ENCODE measurements around the gene RHBG. TPM values are rescaled to one million over a fixed set of nuclear protein-coding genes. Genes with fewer than 3 reads are reported as not detected.

Gene RHBG
- total RNA-seq, 1 experiment from 2014 or later: not detected

- no peak for DNase-seq
- Histone ChIP-seq H3K4me3 (no peak overlapping the region), H3K36me3 (no peaks in the 10 kb centered on the region), H3K9me3 (no peaks in the 10 kb centered on the region), H3K27me3 (peaks cover 9% of the 10 kb centered on the region)
Observed at GRCh38 chr1:156376958-156377919, 8.2 kb downstream of the RHBG start.

GRCh38 chr1:156378557-156378956 lies 9.5 kb downstream of the RHBG start:
- no peaks in the 10 kb centered on the region for H3K9me3 ChIP-seq
- H3K36me3 ChIP-seq: no peaks in the 10 kb centered on the region
- no peak overlapping the region for H3K4me3 ChIP-seq
- no peak for DNase-seq
- H3K27me3 ChIP-seq: peaks cover 7% of the 10 kb centered on the region; the same call in 1 of the 2 replicates

DNA sequence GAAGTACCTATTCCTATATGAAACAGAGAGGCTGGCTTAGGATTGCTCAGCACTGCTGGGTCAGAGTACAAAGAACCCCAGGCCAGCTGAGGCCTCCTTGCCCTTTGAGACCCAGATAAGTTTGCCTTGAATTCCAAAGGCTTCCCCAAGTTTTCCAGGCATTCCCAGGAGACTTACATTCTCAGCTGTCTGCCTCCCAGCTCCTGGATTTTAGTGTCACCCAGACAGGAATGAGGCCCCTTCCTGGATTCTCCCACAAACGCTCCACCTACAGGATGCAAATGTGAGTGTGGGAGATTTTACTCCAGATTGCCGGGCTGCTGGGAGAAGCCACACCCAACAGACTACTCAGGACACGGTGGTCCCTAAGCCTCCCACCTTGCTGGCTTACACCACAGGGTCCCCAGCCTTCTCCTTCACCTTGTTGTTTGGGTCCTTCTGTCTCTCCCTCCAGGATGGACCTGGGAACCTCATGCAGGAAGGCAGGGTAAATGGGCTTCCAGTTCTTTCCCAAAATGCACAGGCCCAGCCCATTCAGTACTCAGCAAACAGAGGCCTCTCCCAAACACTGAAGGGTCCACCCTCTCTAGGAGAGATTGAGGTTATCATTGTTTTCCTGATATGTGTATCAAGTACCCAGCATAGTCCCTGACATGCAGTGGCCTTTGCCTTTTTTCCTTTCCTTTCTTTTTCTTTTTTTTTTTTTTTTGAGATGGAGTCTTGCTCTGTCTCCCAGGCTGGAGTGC lies 10.6 kb downstream of the RHBG start:
- H3K4me3 ChIP-seq: no peak overlapping the region
- no peaks in the 10 kb centered on the region for H3K9me3 ChIP-seq
- no peaks in the 10 kb centered on the region for H3K27me3 ChIP-seq
- no peaks in the 10 kb centered on the region for H3K36me3 ChIP-seq
- DNase-seq: no peak

- no peak for DNase-seq
- no peak overlapping the region for H3K4me3 ChIP-seq
Observed at GRCh38 chr1:156382561-156382960, 13.6 kb downstream of the RHBG start.

GRCh38 chr1:156383023-156383422 lies 14.0 kb downstream of the RHBG start:
- H3K36me3 ChIP-seq: no peaks in the 10 kb centered on the region
- H3K4me3 ChIP-seq: no peak overlapping the region
- H3K9me3 ChIP-seq: no peaks in the 10 kb centered on the region
- peak; percentile 63 for DNase-seq
- H3K27me3 ChIP-seq: no peaks in the 10 kb centered on the region

More at GRCh38 chr1:156382561-156382960, 13.6 kb downstream of the RHBG start:
- Histone ChIP-seq H3K36me3 (no peaks in the 10 kb centered on the region), H3K27me3 (no peaks in the 10 kb centered on the region), H3K9me3 (no peaks in the 10 kb centered on the region)

GRCh38 chr1:156384007-156384406 lies 15.0 kb downstream of the RHBG start:
- Histone ChIP-seq H3K4me3 (no peak overlapping the region), H3K36me3 (no peaks in the 10 kb centered on the region), H3K9me3 (no peaks in the 10 kb centered on the region), H3K27me3 (no peaks in the 10 kb centered on the region)
- DNase-seq: no peak

- Histone ChIP-seq H3K36me3 (no peaks in the 10 kb centered on the region), H3K9me3 (no peaks in the 10 kb centered on the region), H3K27me3 (no peaks in the 10 kb centered on the region), H3K4me3 (no peak overlapping the region)
- DNase-seq: no peak
Observed at GRCh38 chr1:156384658-156385057, 15.6 kb downstream of the RHBG start.

DNA sequence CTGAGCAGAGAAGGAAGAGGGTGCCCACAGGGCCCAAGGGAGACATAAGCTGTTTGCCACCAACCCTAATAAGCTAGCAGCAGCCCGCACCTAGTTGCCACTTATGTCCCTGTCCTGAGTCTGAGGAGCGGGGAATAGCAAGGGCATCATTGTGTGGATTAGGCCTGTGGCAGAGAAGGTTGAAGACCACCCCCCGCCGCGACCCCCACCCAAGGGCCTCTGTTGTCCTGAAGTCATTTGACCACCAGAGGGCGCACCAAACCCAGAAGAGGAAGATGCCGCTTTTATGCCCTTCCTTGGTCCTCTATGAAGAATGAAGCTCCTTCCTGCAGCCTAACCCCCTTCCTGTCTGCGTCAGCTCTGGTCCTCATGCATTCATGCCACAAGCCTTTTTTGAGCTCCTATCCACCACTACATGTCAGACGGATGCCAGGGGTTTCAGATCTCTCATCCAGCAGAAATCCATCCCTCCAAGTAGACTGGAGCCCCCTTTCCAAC lies 16.6 kb downstream of the RHBG start:
- no peaks in the 10 kb centered on the region for H3K27me3 ChIP-seq
- peak; percentile 45 for DNase-seq

GRCh38 chr1:156386134-156386901 lies 17.3 kb downstream of the RHBG start:
- DNase-seq: no peak
- Histone ChIP-seq H3K36me3 (no peaks in the 10 kb centered on the region), H3K4me3 (no peak overlapping the region), H3K9me3 (no peaks in the 10 kb centered on the region), H3K27me3 (no peaks in the 10 kb centered on the region)

More for the DNA sequence above, 16.6 kb downstream of the RHBG start:
- H3K4me3 ChIP-seq: no peak overlapping the region
- no peaks in the 10 kb centered on the region for H3K36me3 ChIP-seq
- H3K9me3 ChIP-seq: no peaks in the 10 kb centered on the region

GRCh38 chr1:156386949-156387869 lies 18.2 kb downstream of the RHBG start:
- Histone ChIP-seq H3K4me3 (no peak overlapping the region), H3K27me3 (no peaks in the 10 kb centered on the region), H3K9me3 (no peaks in the 10 kb centered on the region), H3K36me3 (no peaks in the 10 kb centered on the region)
- DNase-seq: no peak

DNA sequence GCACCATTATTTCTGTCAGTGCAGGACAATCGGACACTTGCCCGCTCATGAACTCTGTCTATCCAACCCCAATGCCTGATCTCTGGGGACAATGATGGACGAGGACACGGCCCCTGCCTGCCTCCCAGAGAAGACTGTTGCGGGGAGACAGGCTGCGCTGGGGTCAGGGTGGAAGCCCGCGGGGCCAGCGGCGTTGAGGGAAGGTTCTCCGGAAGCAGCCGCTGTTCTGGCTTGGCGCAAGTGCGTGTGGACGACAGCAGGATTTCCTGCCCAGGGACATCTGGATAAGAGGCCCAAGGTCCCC lies 18.8 kb downstream of the RHBG start:
- DNase-seq: no peak
- Histone ChIP-seq H3K27me3 (no peaks in the 10 kb centered on the region), H3K4me3 (no peak overlapping the region), H3K9me3 (no peaks in the 10 kb centered on the region), H3K36me3 (no peaks in the 10 kb centered on the region)

DNA sequence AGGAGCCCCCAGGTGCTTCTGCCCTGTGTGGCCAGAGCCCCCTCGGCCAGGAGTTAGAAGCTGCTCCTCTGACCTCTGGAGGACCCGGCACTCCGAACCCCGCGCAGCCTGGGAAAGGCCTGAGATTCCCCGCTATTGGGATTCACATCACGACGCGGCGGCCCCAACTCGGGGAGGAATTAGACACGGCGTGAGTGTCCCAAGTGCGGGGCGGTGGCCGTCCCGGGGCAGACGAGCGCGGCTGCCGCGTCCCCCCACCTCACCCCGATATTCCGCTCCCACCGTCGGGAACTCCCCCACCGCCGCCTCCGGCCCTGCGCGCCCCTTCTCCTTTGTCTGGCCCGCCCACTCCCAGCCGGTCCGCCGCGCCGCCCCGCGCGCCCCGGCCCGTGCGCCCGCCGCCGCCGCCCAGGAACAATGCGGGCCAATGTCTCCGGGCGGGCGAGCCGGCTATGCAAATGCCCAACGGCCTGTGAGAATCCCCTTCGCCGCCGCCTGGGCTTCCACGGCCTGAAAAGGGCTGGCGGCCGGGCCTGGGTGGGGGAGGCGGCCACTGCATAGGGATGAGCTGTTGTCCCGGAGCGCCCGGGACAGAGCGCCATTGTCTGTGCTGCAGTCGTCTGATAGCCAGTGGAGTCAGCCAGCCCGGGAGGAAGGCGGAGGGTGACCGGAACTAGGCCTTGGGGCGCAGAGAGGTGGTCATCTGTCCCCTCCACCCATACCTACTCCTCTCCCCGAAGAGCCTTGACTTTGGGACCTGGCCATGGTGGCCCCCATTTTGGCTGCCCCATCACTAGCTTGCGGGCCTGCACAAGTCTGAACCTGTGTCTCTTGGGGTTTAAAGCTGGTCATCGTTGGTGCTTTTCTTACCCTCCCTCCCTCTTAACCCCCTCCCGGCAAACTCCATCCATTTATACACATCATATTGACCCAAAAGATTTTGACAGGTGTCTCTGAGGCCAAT lies 19.4 kb downstream of the RHBG start:
- Histone ChIP-seq H3K27me3 (no peaks in the 10 kb centered on the region), H3K36me3 (no peaks in the 10 kb centered on the region), H3K4me3 (no peak overlapping the region), H3K9me3 (no peaks in the 10 kb centered on the region)
- DNase-seq: no peak

- DNase-seq: no peak
- Histone ChIP-seq H3K9me3 (no peaks in the 10 kb centered on the region), H3K4me3 (no peak overlapping the region), H3K27me3 (no peaks in the 10 kb centered on the region), H3K36me3 (no peaks in the 10 kb centered on the region)
Observed at GRCh38 chr1:156389311-156389710, 20.3 kb downstream of the RHBG start.

GRCh38 chr1:156390469-156391365 lies 21.7 kb downstream of the RHBG start:
- Histone ChIP-seq H3K9me3 (no peaks in the 10 kb centered on the region), H3K4me3 (no peak overlapping the region), H3K27me3 (no peaks in the 10 kb centered on the region), H3K36me3 (no peaks in the 10 kb centered on the region)
- no peak for DNase-seq

All from MG63 (cell line).